Ramos (cell line): ENCODE measurements around the gene SPHK2.
"Not testable (repeated sequence)": the region's sequence is repeated elsewhere in the genome, so short reads cannot be mapped to it uniquely, and the experiment has no call there.

Experiments used
- in situ Hi-C: fragments of 300-500 bp; cut with MboI; formaldehyde crosslinking; loops from one replicate; pipeline ENCODE4 v1.14.3; 2022; ENCODE audit warnings: low sequenced_read_pairs; ENCODE audit not compliant: unreplicated experiment

The SPHK2 gene

DNA sequence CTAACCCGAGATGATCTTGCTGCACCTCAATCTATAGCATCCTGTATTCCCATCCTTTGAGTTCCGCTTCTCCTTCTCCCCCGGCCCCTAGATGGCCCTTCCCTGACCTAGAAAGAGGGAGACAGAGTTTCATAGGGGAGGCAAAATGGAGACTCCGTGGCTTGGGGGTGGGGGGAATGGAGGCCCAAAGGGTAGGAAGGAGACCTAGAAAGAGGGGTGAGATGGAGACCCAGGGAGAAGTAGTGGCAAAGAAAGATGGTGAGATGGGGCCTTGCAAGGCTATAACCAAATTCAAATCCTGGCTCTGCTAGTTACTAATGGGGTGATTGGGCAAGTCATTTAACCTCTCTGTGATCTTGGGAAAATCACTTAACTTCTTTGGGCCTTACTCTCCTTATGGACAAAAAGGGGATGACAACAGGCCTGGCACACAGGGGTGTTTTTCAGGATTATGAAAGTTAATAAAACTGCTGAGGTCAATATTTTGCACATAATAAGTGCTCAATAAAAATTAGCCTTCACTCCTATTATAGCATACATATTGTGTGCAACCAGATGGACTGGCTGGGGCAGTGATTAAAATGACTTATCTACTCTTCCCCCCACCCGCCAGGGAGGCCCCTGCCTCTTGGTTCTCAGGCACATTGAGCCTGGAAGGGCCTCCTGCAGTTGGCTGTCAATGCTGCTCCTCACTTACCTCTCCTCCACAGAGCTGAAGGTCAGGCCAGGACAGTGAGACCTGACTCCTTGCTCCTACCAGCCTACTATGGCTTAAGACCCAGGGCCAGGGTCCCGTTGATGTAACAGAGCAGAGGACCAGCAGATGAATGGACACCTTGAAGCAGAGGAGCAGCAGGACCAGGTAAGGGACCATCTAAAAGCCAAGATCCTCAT, 633 bp downstream of the SPHK2 start:
- in situ Hi-C loops, result no loop called here

DNA sequence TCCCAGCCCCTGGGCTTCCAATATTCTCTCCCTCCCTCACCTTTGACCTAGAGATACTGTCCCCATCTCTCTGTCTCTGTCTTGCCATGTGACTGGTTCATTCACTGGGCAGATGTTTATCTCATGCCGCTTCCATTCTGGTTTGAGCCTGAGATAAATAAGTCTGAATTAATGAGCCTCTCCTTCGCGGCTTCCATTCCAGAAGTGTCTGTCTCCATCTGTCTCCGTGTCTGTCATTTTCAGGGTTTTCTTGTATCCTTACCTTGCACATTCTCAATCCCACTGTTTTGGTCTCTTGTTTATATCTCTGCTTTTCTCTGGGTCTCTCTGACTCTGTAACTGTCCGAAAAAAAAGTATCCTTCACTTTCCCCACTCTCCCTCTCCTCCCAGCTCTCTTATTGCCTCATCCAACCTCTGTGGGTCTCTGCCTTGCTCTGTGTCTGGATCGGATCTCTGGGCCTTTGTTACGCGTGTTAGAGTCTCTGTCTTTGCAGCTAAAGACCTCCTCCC, 4.3 kb downstream of the SPHK2 start:
- in situ Hi-C loops, result no loop called here

DNA sequence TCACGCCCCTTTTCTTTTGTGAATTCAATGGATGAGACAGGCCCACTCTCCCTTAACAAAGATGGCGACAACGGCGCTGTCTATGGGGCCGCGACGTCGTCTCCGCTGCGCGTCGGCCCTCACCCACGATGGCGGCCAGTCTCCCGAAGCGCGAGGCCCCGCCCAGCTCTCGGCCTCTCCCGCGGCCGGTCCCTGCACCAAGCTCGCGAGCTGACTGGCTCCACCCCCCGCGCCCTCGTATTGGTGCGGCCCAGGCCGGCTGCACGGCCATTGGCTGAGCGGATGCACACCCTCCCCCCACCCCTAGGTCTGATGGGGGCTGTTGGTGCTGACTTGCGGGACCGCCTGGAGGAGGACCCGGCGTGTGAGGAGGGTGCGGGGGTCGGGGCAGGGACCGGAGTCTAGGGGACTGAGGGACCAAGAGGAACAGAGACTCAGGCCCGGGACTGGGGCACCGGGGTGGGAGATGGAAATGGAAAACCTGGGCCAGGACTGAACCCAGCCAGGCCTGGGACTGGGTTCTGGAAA, 4.8 kb downstream of the SPHK2 start:
- in situ Hi-C loops, result no loop called here

DNA sequence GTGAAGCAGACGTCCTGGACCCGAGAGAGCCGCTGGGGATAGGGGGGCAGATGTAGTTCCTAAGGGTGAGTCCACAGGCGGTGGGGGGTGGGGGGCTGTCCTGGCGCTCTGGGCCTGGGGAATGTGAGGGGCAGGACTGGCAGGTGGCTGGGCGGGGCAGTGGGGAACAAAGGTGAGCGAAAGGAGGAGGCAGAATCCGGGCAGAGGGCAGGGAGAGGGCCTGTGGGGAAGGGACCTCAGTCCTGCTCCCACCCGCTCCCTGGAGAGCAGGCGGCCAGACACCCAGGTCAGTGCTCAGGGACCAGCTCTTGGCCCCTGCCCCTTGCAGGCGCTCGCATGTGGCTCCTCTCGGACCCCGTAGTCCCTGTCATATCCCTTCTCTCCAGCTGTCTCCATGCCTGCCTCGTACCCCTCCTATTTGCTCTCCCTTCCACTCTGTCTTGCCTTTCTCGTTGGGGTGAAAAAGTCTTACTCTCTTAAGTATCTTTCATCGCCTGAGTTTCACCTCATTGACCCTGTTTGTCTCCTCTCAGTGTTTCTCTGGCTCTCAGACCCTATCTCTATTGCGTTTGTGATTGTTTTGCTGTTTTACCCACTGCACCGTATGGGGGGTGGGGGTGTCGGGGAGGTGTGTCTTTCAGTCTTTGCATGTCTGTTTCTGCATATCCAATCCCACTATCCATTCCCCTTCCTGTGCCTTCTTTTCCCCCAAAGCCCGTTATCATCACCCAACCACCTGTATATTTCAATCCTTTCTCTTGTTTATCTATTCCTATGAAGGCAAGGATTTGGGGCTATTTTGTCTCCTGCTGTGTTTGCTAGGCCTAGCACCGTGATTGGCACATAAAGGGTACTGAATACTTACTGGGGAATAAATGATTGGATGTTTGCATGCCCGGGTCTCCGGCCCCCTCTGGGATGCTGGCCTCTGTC, 5.8 kb downstream of the SPHK2 start:
- in situ Hi-C loops, result no loop called here

DNA sequence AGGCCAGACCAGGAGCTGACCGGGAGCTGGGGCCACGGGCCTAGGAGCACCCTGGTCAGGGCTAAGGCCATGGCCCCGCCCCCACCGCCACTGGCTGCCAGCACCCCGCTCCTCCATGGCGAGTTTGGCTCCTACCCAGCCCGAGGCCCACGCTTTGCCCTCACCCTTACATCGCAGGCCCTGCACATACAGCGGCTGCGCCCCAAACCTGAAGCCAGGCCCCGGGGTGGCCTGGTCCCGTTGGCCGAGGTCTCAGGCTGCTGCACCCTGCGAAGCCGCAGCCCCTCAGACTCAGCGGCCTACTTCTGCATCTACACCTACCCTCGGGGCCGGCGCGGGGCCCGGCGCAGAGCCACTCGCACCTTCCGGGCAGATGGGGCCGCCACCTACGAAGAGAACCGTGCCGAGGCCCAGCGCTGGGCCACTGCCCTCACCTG, 6.6 kb downstream of the SPHK2 start:
- in situ Hi-C loops, result no loop called here

DNA sequence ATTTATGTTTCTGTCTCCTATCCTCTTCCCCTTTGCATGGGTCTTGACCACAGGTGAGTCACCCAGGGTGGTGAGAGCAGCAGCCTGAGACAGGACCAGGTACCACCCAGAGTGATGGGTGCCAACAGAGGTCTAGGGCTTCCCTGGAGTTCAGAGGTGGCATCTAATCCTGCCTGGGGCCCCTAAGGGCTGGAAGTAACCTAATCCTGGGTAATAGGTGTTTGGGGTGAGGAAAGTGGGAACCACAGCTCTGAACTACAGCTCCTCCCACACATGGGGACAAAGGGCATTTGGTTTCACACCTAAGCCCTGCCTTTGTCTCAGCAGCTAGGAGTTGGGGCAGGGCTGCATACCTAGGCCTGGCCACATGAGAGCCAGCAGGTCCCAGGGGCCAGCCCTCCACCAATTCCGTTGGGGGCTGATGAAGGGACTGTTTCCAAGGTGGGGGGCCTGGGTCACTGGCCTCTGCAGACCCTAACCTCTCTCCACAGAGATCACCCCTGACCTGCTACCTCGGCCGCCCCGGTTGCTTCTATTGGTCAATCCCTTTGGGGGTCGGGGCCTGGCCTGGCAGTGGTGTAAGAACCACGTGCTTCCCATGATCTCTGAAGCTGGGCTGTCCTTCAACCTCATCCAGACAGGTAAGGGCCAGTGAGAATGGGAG, 8.0 kb downstream of the SPHK2 start:
- in situ Hi-C loops, result no loop called here

DNA sequence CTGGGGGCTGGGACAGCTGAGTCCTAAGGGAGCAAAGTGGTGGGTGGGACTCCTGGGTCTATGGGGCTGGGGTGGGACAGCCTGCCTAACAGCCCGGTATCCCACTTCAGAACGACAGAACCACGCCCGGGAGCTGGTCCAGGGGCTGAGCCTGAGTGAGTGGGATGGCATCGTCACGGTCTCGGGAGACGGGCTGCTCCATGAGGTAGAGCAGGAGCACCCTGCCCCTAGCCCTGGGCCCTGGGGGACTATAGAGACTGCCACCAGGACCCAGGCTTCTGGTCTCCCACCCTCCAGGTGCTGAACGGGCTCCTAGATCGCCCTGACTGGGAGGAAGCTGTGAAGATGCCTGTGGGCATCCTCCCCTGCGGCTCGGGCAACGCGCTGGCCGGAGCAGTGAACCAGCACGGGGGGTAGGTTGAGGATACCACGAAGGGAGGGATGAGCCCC, 8.6 kb downstream of the SPHK2 start:
- in situ Hi-C loops, result no loop called here

DNA sequence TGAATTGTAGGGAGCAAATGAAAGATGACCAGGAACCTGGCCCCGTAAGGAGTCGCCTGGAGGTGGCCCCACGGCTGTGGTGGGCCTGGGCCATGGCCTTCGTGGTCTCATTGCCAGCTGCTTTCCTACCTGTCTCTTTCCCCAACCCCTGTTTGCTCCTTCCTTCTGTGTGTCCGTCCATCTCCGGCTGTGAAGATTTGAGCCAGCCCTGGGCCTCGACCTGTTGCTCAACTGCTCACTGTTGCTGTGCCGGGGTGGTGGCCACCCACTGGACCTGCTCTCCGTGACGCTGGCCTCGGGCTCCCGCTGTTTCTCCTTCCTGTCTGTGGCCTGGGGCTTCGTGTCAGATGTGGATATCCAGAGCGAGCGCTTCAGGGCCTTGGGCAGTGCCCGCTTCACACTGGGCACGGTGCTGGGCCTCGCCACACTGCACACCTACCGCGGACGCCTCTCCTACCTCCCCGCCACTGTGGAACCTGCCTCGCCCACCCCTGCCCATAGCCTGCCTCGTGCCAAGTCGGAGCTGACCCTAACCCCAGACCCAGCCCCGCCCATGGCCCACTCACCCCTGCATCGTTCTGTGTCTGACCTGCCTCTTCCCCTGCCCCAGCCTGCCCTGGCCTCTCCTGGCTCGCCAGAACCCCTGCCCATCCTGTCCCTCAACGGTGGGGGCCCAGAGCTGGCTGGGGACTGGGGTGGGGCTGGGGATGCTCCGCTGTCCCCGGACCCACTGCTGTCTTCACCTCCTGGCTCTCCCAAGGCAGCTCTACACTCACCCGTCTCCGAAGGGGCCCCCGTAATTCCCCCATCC, 9.4 kb downstream of the SPHK2 start:
- in situ Hi-C loops, result no loop called here

DNA sequence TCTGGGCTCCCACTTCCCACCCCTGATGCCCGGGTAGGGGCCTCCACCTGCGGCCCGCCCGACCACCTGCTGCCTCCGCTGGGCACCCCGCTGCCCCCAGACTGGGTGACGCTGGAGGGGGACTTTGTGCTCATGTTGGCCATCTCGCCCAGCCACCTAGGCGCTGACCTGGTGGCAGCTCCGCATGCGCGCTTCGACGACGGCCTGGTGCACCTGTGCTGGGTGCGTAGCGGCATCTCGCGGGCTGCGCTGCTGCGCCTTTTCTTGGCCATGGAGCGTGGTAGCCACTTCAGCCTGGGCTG, 9.9 kb downstream of the SPHK2 start:
- in situ Hi-C loops, result no loop called here

DNA sequence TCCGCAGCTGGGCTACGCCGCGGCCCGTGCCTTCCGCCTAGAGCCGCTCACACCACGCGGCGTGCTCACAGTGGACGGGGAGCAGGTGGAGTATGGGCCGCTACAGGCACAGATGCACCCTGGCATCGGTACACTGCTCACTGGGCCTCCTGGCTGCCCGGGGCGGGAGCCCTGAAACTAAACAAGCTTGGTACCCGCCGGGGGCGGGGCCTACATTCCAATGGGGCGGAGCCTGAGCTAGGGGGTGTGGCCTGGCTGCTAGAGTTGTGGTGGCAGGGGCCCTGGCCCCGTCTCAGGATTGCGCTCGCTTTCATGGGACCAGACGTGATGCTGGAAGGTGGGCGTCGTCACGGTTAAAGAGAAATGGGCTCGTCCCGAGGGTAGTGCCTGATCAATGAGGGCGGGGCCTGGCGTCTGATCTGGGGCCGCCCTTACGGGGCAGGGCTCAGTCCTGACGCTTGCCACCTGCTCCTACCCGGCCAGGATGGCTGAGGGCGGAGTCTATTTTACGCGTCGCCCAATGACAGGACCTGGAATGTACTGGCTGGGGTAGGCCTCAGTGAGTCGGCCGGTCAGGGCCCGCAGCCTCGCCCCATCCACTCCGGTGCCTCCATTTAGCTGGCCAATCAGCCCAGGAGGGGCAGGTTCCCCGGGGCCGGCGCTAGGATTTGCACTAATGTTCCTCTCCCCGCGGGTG, 10.4 kb downstream of the SPHK2 start:
- in situ Hi-C loops, result no loop called here

DNA sequence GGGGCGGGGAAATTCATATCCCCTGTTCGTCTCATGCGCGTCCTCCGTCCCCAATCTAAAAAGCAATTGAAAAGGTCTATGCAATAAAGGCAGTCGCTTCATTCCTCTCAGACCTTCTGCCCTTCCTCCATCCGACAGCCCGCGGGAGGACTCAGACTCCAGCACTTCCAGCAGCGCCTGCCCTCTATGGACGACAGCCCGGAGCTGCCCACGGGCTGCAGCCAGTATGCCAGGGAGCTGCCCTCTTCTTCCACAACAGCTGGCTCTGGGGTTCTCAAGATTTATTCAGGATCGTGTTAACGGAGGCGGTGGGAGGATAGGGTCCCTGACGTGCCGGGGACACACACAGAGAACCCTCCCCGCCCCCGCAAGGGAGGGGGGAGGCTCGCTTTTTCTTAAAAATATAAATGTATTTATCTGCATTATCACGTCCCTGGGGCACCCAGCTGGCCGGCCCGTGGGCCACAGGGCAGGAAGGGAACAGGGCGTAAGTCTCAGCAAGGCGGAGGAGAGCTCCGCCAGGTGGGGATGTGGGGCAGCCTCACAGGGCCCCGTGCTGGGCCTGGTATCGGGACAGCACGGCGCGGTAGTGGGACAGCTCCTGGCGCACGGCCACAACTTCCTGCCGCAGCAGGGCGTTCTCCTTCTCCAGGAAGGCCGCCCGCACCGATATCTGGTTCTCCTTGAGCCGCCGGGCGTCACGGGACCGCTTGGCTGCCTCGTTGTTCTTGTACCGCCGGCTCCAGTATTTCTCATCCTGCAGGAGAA, 11.2 kb downstream of the SPHK2 start:
- in situ Hi-C loops, result no loop called here

DNA sequence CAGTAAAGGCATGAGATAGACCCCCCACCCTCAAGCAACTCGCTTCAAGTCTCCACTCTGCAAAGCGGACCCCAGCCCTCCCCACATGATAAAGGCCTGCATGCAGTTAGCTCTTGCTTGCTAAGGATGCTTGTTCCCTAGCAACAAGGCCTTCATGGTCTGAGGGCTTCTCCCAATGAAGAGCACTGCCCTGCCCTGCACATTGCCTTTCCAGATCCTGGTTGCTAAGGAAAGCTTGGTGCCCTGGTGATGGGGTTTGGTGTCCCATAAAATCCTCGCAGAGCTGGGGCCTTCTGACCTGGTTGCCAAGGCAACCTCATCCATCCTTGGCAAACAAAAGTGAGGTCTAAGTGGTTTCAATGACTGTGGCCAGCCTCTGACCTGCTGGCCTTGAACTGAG, 11.9 kb downstream of the SPHK2 start:
- in situ Hi-C loops, result no loop called here

DNA sequence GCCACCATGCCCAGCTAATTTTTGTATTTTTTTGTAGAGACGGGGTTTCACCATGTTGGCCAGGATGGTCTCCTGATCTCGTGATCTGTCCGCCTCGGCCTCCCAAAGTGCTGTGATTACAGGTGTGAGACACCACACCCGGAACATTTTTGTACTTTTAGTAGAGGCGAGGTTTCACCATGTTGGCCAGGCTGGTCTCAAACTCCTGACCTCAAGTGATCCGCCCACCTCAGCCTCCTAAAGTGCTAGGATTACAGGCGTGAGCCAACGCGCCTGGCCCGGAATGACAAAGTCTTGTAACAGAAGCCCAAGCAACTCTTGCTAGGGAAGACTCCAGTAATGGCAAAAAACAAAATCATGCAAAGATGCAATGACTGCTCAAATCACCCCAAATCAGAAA, 13.0 kb downstream of the SPHK2 start:
- in situ Hi-C loops, result not testable (repeated sequence)

DNA sequence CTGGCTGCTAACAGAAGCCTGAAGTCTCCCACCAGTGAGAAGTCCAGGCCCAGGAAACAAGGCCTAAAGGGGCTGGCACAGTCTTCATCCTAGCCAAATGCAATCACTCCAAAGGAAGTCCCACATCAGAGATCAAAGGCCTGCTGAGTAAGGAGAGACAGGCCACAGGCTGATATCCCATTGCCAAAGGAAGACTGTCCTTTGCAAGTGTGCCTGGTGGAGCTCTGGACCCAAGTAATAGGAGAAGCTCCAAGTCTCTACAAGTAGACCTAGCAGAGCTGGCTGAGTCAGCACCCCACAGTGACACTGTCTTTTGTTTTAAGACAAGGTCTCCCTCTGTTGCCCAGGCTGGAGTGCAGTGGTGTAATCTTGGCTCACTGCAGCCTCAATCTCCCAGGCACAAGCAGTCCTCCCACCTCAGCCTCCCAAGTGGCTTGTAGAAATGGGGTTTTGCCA, 13.4 kb downstream of the SPHK2 start:
- in situ Hi-C loops, result no loop called here

DNA sequence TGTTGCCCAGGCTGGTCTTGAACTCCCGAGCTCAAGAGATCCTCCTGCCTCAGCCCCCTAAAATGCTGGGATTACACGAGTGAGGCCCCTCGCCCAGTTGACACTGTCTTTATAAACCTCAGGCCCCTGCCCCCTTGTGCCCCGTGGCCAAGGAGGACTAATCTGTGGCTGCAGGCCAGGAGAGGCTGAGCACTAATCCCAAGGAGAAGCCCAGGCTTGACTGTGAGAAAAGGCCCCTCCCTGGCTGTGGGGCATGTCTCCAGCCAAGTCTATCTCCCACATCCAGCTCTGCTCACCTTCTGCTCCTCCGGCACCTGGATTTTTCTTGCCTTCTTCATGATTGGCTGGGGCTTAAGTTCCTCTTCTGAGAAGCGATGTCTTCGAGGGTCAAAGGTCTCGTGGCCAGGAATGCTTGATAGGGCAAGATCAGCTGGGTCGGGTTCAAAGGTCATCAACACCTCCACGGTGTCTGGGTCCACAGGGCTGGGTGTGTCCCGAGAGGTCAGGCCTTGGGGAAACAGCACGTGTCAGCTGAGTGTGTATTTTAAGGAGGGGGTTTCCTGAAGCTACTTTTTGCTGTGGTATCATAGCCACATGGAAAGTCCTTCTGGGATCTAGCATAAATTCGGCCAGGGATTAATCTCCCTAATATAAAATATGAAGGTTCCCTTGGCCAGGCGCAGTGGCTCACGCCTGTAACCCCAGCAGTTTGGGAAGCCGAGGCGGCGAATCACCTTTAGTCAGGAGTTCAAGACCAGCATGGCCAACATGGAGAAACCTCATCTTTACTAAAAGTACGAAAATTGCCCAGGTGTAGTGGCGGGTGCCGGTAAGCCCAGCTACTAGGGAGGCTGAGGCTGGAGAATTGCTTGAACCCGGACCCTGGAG, 14.1 kb downstream of the SPHK2 start:
- in situ Hi-C loops, result no loop called here

DNA sequence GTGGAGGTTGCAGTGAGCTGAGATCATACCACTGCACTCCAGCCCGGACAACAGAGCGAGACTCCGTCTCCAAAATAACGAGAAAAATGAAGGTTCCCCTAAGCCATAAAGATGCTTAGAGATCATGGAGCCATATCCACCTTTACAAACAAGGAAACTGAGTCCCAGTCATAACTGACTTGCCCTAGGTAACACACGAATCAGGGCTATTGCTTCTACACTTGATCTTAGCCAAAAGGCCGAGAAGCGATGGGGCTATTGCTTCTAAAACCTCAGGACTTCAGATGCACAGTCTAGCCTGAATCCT, 14.7 kb downstream of the SPHK2 start:
- in situ Hi-C loops, result no loop called here
